ENCODE results near the gene SCAMP2. TPM values are rescaled to one million over a fixed set of nuclear protein-coding genes. Genes with fewer than 3 reads are reported as not detected.
"Not testable (repeated sequence)": the region's sequence is repeated elsewhere in the genome, so short reads cannot be mapped to it uniquely, and the experiment has no call there.

Gene SCAMP2
- total RNA-seq, 1 donor from 2014 or later = 115 TPM

DNA sequence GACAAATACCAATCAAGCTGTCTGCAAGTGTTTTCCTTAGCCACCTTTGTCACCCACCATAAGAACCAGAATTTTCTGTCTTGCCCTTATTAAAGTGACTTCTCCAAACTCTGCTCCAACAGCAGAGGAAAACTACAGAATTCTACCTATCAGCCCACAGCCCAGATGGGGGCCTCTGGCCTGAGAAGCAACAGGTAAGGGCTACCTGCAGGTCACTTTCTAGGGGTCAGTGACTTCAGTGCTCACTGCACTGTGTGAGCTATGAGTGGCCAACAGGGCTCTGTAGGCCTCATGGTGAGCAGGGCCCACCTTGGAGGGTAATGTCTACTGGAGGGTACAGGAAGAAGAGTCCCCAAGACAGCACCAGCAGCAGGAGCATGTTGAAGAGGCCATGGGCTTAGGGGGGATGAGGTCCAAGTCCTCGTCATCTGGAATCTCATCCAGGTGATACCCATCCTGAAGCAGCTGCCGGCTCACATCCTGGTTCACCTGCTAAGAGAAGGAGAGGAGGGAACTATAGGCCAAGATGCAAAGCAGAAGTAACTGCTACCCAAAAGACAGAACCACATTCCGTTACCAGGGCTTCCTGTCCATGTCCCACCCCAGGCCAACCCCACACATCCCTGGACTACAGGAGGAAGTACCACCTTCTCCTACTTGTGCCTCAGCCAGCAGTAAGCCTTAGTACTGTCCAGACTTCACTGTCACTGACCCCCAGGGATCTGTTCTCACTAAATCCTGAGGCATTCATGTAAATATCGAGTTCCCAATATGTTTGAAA lies 29.3 kb upstream of the SCAMP2 start:
- peaks cover 63% of the 10 kb centered on the region for H3K36me3 ChIP-seq
- TF ChIP-seq, protein P1, sequence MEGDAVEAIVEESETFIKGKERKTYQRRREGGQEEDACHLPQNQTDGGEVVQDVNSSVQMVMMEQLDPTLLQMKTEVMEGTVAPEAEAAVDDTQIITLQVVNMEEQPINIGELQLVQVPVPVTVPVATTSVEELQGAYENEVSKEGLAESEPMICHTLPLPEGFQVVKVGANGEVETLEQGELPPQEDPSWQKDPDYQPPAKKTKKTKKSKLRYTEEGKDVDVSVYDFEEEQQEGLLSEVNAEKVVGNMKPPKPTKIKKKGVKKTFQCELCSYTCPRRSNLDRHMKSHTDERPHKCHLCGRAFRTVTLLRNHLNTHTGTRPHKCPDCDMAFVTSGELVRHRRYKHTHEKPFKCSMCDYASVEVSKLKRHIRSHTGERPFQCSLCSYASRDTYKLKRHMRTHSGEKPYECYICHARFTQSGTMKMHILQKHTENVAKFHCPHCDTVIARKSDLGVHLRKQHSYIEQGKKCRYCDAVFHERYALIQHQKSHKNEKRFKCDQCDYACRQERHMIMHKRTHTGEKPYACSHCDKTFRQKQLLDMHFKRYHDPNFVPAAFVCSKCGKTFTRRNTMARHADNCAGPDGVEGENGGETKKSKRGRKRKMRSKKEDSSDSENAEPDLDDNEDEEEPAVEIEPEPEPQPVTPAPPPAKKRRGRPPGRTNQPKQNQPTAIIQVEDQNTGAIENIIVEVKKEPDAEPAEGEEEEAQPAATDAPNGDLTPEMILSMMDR (IDR thresholded peaks at IDR 0.05) = no peak
- H3K27me3 ChIP-seq = no peaks in the 10 kb centered on the region
- H3K9me3 ChIP-seq = no peaks in the 10 kb centered on the region
- intact Hi-C loops (cut with DNase I) = no loop called here
- no peak overlapping the region for H3K27ac ChIP-seq
- H3K4me3 ChIP-seq = no peak overlapping the region
- peaks cover 24% of the 10 kb centered on the region for H3K4me1 ChIP-seq
- no peak for ATAC-seq
- no peak for DNase-seq

DNA sequence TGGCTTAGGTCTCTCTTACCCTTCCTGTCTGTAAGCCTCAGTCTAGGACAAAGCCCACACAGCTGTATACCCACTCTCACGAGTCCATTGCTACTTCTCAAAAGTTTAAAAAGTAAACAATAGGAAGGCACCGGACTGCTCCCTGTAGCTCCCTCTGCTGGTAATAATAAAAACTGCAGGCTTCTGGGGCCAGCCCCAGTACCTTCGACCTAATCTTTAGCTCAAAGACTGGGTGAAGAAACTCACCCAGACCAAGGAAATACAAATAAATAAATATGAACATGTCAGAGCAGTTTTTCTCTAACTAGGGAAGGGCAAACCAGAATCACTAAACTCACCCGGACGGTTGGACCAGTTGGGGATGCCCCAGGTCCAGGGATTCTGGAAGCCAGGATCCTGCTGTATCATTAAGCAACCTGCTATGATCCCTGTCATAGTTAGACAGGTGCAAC lies 28.5 kb upstream of the SCAMP2 start:
- Histone ChIP-seq H3K27me3 (no peaks in the 10 kb centered on the region), H3K9me3 (no peaks in the 10 kb centered on the region), H3K36me3 (peaks cover 67% of the 10 kb centered on the region), H3K27ac (no peak overlapping the region), H3K4me1 (peaks cover 21% of the 10 kb centered on the region), H3K4me3 (no peak overlapping the region)
- intact Hi-C loops (cut with DNase I) = no loop called here
- peak; percentile 83 for ATAC-seq
- TF ChIP-seq, protein P1 (IDR thresholded peaks at IDR 0.05) = peak; percentile 96
- peak; percentile 66 for DNase-seq

DNA sequence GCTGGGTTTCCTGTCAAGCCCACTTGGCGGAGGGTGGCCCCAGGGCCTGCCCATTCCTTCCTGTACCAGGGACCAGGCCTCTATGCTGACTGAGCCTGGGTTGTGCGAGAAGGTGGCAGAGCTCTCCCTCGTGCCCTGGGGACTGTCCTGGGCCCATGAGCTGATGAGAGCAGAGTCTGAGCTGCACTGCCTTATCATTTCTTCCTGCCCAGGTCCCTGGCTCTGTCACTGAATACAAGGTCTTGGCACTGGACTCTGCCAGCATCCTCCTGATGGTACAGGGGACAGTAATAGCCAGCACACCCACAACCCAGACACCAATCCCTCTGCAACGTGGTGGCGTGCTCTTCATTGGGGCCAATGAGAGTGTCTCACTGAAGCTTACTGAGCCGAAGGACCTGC lies 24.1 kb upstream of the SCAMP2 start:
- no peaks in the 10 kb centered on the region for H3K27me3 ChIP-seq
- no peak overlapping the region for H3K27ac ChIP-seq
- peaks cover 51% of the 10 kb centered on the region for H3K36me3 ChIP-seq
- H3K4me3 ChIP-seq = no peak overlapping the region
- intact Hi-C loops (cut with DNase I) = no loop called here
- ATAC-seq (no peak), DNase-seq (no peak)
- TF ChIP-seq, protein P1 (IDR thresholded peaks at IDR 0.05) = no peak
- H3K4me1 ChIP-seq = peaks cover 10% of the 10 kb centered on the region
- H3K9me3 ChIP-seq = no peaks in the 10 kb centered on the region

DNA sequence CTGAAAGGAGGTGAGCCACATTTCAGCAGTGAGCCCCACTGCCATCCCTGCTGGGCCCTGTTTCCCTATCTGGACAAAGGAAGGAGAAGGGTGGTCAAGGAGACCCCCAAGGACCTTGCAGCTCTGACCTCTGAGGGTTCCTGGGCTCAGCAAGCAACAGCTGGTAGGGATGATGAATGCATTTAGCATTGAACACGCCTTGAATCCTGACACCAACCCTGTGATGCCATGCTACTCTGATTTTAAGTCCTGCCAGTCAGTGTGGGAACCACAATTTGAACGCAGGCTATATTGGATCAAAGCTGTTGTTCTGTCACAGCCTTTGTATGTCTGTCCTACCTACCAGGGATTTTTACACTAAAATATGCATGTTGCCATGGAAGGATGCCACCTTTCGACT lies 23.2 kb upstream of the SCAMP2 start:
- no peaks in the 10 kb centered on the region for H3K27me3 ChIP-seq
- H3K4me3 ChIP-seq = no peak overlapping the region
- peaks cover 41% of the 10 kb centered on the region for H3K36me3 ChIP-seq
- no peak overlapping the region for H3K27ac ChIP-seq
- intact Hi-C loops (cut with DNase I) = no loop called here
- DNase-seq = no peak
- peaks cover 4% of the 10 kb centered on the region for H3K4me1 ChIP-seq
- TF ChIP-seq, protein P1 (IDR thresholded peaks at IDR 0.05) = no peak
- no peak for ATAC-seq
- H3K9me3 ChIP-seq = no peaks in the 10 kb centered on the region

DNA sequence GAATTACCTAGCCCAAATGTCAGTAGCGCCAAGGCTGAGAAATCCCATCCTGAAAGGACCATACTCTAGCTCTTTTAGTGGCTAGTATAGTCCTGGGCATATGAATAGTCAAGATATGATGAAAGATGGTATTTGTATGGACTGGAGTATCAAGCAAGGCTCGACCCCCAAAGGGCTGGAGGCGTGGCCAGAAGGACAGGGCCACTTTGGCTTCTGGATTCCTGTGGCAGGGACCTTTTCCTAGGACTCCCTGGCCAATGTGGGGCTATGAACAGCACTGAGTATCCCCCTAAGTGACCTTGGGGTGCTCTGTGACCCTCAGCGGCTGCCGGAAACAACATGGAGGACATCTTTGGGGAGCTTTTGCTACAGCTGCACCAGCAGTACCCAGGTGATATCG lies 22.7 kb upstream of the SCAMP2 start:
- Histone ChIP-seq H3K27me3 (no peaks in the 10 kb centered on the region), H3K27ac (no peak overlapping the region), H3K4me1 (no peaks in the 10 kb centered on the region), H3K36me3 (peaks cover 36% of the 10 kb centered on the region), H3K9me3 (no peaks in the 10 kb centered on the region), H3K4me3 (no peak overlapping the region)
- ATAC-seq (no peak), DNase-seq (no peak)
- TF ChIP-seq, protein P1 (IDR thresholded peaks at IDR 0.05) = no peak
- intact Hi-C loops (cut with DNase I) = no loop called here

DNA sequence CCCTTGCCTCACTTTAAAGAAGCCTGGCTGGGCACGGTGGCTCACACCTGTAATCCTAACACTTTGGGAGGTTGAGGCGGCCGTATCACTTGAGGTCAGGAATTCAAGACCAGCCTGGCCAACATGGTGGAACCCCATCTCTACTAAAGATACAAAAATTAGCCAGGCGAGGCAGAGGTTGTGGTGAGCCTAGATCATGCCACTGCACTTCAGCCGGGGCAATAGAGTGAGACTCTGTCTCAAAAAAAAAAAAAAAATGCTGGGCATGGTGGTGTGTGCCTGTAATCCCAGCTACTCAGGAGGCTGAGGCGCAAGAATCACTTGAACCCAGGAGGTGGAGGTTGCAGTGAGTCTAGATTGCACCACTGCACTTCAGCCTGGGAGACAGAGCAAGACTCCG lies 21.2 kb upstream of the SCAMP2 start:
- DNase-seq; H3K27ac ChIP-seq; H3K27me3 ChIP-seq; H3K9me3 ChIP-seq; H3K4me1 ChIP-seq; intact Hi-C loops (cut with DNase I); H3K4me3 ChIP-seq; ATAC-seq: not testable (repeated sequence)
- peaks cover 21% of the 10 kb centered on the region for H3K36me3 ChIP-seq

Data from upper lobe of right lung (tissue), 1 donor.